RWPE1 (cell line): ENCODE measurements around the gene DLGAP1.

ENCODE experiments used
- CTCF ChIA-PET: fragments of 350-600 bp; sonication (Branson Sonifier 250); formaldehyde crosslinking; extraction: SDS; loops from one replicate; lab custom pipeline; 2021; lab: Yijun Ruan, JAX
- POLR2A ChIA-PET: fragments of 400-600 bp; formaldehyde crosslinking; extraction: SDS; loops from one replicate; lab custom pipeline; 2020; ENCODE audit warnings: antibody characterized with exemption; ENCODE audit not compliant: low non-redundant PET; lab: Yijun Ruan, JAX
- DNase-seq: peaks from one replicate; pipeline ENCODE4 v3.0.0; 2012; ENCODE audit warnings: low spot score
- H3K27ac ChIP-seq: fragments of 450-650 bp; 2 replicates; pipeline ENCODE4 v1.5.1; 2017
- CTCF ChIP-seq: fragments of 450-650 bp; conservative IDR thresholded peaks from 2 replicates; pipeline ENCODE4 v1.5.1; 2017; ENCODE audit warnings: low read depth, mild to moderate bottlenecking

The DLGAP1 gene

DNA sequence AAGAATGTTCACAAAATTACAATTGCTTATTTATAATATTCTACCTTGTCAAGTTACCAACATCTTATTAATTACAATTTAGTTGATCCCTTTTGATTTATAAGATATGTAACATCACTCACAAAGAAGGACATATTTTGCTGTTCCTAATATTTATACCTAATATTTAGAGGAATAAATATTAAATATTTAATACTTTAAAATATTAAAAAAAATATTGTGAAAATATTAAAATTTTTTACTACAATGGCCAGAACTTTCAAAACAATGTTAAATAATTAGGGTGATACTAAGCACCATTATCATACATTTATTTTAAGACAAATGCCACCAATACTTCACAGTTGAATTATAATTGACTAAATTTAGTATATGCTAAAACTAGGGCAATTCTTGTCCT, 254.7 kb downstream of the DLGAP1 start:
- CTCF ChIA-PET: no interaction called here
- no peak for TF ChIP-seq CTCF
- POLR2A ChIA-PET: no interaction called here
- H3K27ac ChIP-seq: no peak overlapping the region
- no peak for DNase-seq

DNA sequence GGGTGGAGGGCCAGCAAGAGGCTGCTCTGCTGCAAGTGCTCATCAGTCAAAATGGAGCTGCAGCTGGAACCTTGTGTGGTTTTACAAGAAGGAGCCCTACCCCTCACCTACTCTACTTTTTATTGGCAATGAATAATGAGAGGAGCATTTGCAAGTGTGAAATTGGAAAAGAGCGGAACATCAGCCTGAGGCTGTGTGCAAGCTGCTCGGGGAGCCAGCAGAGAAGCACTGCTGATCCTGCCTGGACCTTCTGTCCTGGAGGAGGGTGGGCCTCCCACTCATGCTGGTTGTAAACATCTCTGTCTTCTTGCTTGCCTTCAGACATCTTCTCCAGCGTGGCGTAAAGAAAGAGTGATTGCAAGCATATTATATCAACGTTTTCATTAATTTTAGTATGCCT, 256.2 kb downstream of the DLGAP1 start:
- CTCF ChIA-PET: no interaction called here
- POLR2A ChIA-PET: no interaction called here
- TF ChIP-seq CTCF: no peak

DNA sequence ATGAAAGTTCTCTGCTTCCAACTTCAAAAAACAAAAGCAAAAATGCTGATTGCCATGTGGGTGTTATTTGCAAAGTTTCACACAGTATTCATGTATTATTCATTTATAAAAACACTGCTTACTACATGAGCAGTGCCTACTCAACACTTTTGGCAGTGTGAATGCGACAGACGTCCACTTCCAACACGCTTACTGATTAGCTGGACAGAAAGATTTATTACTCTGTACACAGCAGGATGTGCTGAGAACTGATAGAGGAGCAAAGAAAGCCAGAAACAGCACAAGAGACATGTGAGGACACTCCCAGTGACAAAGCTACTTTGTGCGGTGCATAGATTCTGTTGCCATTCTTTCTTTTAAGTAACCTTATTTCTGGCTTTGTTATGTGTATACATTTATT, 258.8 kb downstream of the DLGAP1 start:
- DNase-seq: no peak
- ChIA-PET CTCF (no interaction called here), POLR2A (no interaction called here)
- no peak for TF ChIP-seq CTCF
- no peak overlapping the region for H3K27ac ChIP-seq

More for the DNA sequence above, 256.2 kb downstream of the DLGAP1 start:
- no peak overlapping the region for H3K27ac ChIP-seq
- DNase-seq: no peak

DNA sequence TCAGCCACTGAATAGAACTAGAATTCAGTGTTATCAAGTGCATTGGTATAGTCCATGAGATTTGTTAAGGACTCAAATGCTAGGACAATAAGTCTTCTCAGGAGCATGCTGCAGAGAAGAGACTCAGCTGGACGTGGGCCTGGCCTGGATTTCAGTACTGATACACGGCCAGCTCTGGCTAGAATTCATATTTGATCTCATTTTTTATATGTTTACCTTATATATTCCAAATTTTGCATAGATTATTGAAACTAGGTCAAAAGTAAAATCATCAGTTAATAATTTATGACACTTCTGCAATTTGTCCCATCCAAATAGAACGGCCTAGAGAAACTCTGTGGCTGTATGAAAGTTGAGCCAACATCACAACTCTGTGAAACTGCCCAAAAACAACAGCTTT, 262.0 kb downstream of the DLGAP1 start:
- no peak for DNase-seq
- CTCF ChIA-PET: no interaction called here
- no peak overlapping the region for H3K27ac ChIP-seq
- POLR2A ChIA-PET: no interaction called here
- TF ChIP-seq CTCF: no peak

DNA sequence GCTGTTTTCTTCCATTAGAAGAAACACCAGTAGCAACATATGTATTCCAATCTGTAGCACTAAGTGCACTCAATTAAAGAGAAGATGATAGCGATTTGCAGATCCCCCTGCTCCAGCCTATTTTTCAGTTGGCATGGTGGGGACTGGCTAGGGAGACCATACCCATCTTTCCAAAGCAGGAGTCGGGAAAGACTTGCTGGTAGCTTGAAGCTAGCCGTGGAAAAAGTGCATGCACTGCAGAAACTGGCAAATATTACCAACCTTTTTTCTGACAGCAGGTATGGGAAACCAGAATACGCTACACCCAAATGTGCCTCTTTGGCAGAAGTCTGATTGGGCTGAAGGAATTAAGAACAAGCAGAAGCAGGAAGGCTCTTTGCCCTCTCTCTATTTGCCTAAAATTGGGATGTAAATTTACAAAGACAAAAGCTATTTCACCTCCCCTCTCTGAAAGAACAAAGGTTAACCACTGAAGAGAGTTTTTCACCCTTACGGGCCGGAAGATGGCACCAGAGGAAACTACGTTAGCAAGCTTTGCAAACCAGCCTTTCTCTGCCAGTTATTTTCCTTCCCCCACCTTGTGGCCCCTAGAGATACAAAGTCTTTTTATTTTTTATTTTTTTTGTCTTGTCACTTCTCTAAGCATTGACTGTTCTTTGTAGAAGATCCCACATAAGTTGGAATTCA, 273.1 kb downstream of the DLGAP1 start:
- ChIA-PET POLR2A (no interaction called here), CTCF (interaction anchor here (0.7 kb wide), 1 partner anchor 469 kb away, joined by 3 read pairs; no protein-coding TSS in a partner anchor)
- H3K27ac ChIP-seq: no peak overlapping the region
- no peak for DNase-seq
- TF ChIP-seq CTCF: no peak

GRCh38 chr18:4181086-4181485, 274.0 kb downstream of the DLGAP1 start:
- H3K27ac ChIP-seq: no peak overlapping the region
- DNase-seq: no peak
- no peak for TF ChIP-seq CTCF
- POLR2A ChIA-PET: no interaction called here
- CTCF ChIA-PET: interaction anchor here (0.7 kb wide), 1 partner anchor 468 kb away, joined by 3 read pairs; no protein-coding TSS in a partner anchor
